Measurements from ENCODE around the gene RBM33.

Gene RBM33

GRCh38 chr7:155662343-155663043 lies 18.0 kb downstream of the RBM33 start:
- Histone ChIP-seq H3K9me3 (ENCODE audit: control insufficient read depth, insufficient read depth, low read length) (no peaks in the 10 kb centered on the region), H3K36me3 (ENCODE audit: insufficient read depth, low read length) (peaks cover 3% of the 10 kb centered on the region; the same call in 1 of the 2 replicates), H3K4me1 (ENCODE audit: insufficient read depth, low read length) (peaks cover 3% of the 10 kb centered on the region; the same call in 1 of the 2 replicates), H3K9ac (ENCODE audit: low read depth, low read length) (no peak overlapping the region)

GRCh38 chr7:155663937-155664336 lies 19.5 kb downstream of the RBM33 start:
- Histone ChIP-seq H3K9me3 (ENCODE audit: control insufficient read depth, insufficient read depth, low read length) (no peaks in the 10 kb centered on the region), H3K36me3 (ENCODE audit: insufficient read depth, low read length) (peaks cover 3% of the 10 kb centered on the region; the same call in 1 of the 2 replicates), H3K9ac (ENCODE audit: low read depth, low read length) (no peak overlapping the region), H3K4me1 (ENCODE audit: insufficient read depth, low read length) (peaks cover 3% of the 10 kb centered on the region; the same call in 1 of the 2 replicates)

- Histone ChIP-seq H3K4me1 (ENCODE audit: insufficient read depth, low read length) (peaks cover 6% of the 10 kb centered on the region; the same call in 1 of the 2 replicates), H3K36me3 (ENCODE audit: insufficient read depth, low read length) (0 out of 2 replicates have a peak, but pooled peaks cover 2% of the 10 kb centered on the region), H3K9ac (ENCODE audit: low read depth, low read length) (no peak overlapping the region), H3K9me3 (ENCODE audit: control insufficient read depth, insufficient read depth, low read length) (no peaks in the 10 kb centered on the region)
Measured at GRCh38 chr7:155665079-155665956, 20.9 kb downstream of the RBM33 start.

- no peaks in the 10 kb centered on the region for H3K9me3 ChIP-seq (ENCODE audit: control insufficient read depth, insufficient read depth, low read length)
- 0 out of 2 replicates have a peak, but pooled peaks cover 5% of the 10 kb centered on the region for H3K4me1 ChIP-seq (ENCODE audit: insufficient read depth, low read length)
- no peaks in the 10 kb centered on the region for H3K36me3 ChIP-seq (ENCODE audit: insufficient read depth, low read length)
- H3K9ac ChIP-seq (ENCODE audit: low read depth, low read length) = no peak overlapping the region
Measured at GRCh38 chr7:155665957-155666287, 21.5 kb downstream of the RBM33 start.

GRCh38 chr7:155667241-155667829 lies 22.9 kb downstream of the RBM33 start:
- H3K9me3 ChIP-seq (ENCODE audit: control insufficient read depth, insufficient read depth, low read length) = no peaks in the 10 kb centered on the region
- H3K9ac ChIP-seq (ENCODE audit: low read depth, low read length) = no peak overlapping the region
- H3K4me1 ChIP-seq (ENCODE audit: insufficient read depth, low read length) = 0 out of 2 replicates have a peak, but pooled peaks cover 5% of the 10 kb centered on the region
- H3K36me3 ChIP-seq (ENCODE audit: insufficient read depth, low read length) = no peaks in the 10 kb centered on the region

- H3K9me3 ChIP-seq (ENCODE audit: control insufficient read depth, insufficient read depth, low read length) = no peaks in the 10 kb centered on the region
- H3K4me1 ChIP-seq (ENCODE audit: insufficient read depth, low read length) = 0 out of 2 replicates have a peak, but pooled peaks cover 5% of the 10 kb centered on the region
- no peaks in the 10 kb centered on the region; the same call in 1 of the 2 replicates for H3K36me3 ChIP-seq (ENCODE audit: insufficient read depth, low read length)
- H3K9ac ChIP-seq (ENCODE audit: low read depth, low read length) = no peak overlapping the region
Measured at GRCh38 chr7:155669717-155670505, 25.4 kb downstream of the RBM33 start.

- 0 out of 2 replicates have a peak, but pooled peaks cover 5% of the 10 kb centered on the region for H3K4me1 ChIP-seq (ENCODE audit: insufficient read depth, low read length)
- H3K9me3 ChIP-seq (ENCODE audit: control insufficient read depth, insufficient read depth, low read length) = no peaks in the 10 kb centered on the region
- H3K36me3 ChIP-seq (ENCODE audit: insufficient read depth, low read length) = no peaks in the 10 kb centered on the region; the same call in 1 of the 2 replicates
- H3K9ac ChIP-seq (ENCODE audit: low read depth, low read length) = no peak overlapping the region
Measured at GRCh38 chr7:155670521-155670920, 26.1 kb downstream of the RBM33 start.

GRCh38 chr7:155674556-155674955 lies 30.1 kb downstream of the RBM33 start:
- H3K9me3 ChIP-seq (ENCODE audit: control insufficient read depth, insufficient read depth, low read length) = no peaks in the 10 kb centered on the region

GRCh38 chr7:155676052-155676451 lies 31.6 kb downstream of the RBM33 start:
- Histone ChIP-seq H3K9ac (ENCODE audit: low read depth, low read length) (no peak overlapping the region), H3K9me3 (ENCODE audit: control insufficient read depth, insufficient read depth, low read length) (no peaks in the 10 kb centered on the region), H3K36me3 (ENCODE audit: insufficient read depth, low read length) (peaks cover 6% of the 10 kb centered on the region; the same call in 1 of the 2 replicates), H3K4me1 (ENCODE audit: insufficient read depth, low read length) (no peaks in the 10 kb centered on the region)

More at GRCh38 chr7:155674556-155674955, 30.1 kb downstream of the RBM33 start:
- H3K4me1 ChIP-seq (ENCODE audit: insufficient read depth, low read length) = 0 out of 2 replicates have a peak, but pooled peaks cover 2% of the 10 kb centered on the region
- H3K9ac ChIP-seq (ENCODE audit: low read depth, low read length) = no peak overlapping the region
- no peaks in the 10 kb centered on the region; the same call in 1 of the 2 replicates for H3K36me3 ChIP-seq (ENCODE audit: insufficient read depth, low read length)

- no peaks in the 10 kb centered on the region for H3K4me1 ChIP-seq (ENCODE audit: insufficient read depth, low read length)
- peaks cover 7% of the 10 kb centered on the region; the same call in 1 of the 2 replicates for H3K36me3 ChIP-seq (ENCODE audit: insufficient read depth, low read length)
Measured at GRCh38 chr7:155677688-155678087, 33.2 kb downstream of the RBM33 start.

GRCh38 chr7:155680124-155680523 lies 35.7 kb downstream of the RBM33 start:
- peaks cover 7% of the 10 kb centered on the region; the same call in 1 of the 2 replicates for H3K36me3 ChIP-seq (ENCODE audit: insufficient read depth, low read length)

More at GRCh38 chr7:155677688-155678087, 33.2 kb downstream of the RBM33 start:
- no peak overlapping the region for H3K9ac ChIP-seq (ENCODE audit: low read depth, low read length)
- no peaks in the 10 kb centered on the region for H3K9me3 ChIP-seq (ENCODE audit: control insufficient read depth, insufficient read depth, low read length)

GRCh38 chr7:155680864-155681263 lies 36.4 kb downstream of the RBM33 start:
- H3K9ac ChIP-seq (ENCODE audit: low read depth, low read length) = no peak overlapping the region
- H3K4me1 ChIP-seq (ENCODE audit: insufficient read depth, low read length) = 0 out of 2 replicates have a peak, but pooled peaks cover 5% of the 10 kb centered on the region
- no peaks in the 10 kb centered on the region for H3K9me3 ChIP-seq (ENCODE audit: control insufficient read depth, insufficient read depth, low read length)
- H3K36me3 ChIP-seq (ENCODE audit: insufficient read depth, low read length) = peaks cover 7% of the 10 kb centered on the region; the same call in 1 of the 2 replicates

More at GRCh38 chr7:155680124-155680523, 35.7 kb downstream of the RBM33 start:
- H3K9ac ChIP-seq (ENCODE audit: low read depth, low read length) = no peak overlapping the region
- 0 out of 2 replicates have a peak, but pooled peaks cover 5% of the 10 kb centered on the region for H3K4me1 ChIP-seq (ENCODE audit: insufficient read depth, low read length)
- H3K9me3 ChIP-seq (ENCODE audit: control insufficient read depth, insufficient read depth, low read length) = no peaks in the 10 kb centered on the region

- Histone ChIP-seq H3K9ac (ENCODE audit: low read depth, low read length) (no peak overlapping the region), H3K9me3 (ENCODE audit: control insufficient read depth, insufficient read depth, low read length) (no peaks in the 10 kb centered on the region), H3K4me1 (ENCODE audit: insufficient read depth, low read length) (0 out of 2 replicates have a peak, but pooled peaks cover 5% of the 10 kb centered on the region), H3K36me3 (ENCODE audit: insufficient read depth, low read length) (peaks cover 7% of the 10 kb centered on the region; the same call in 1 of the 2 replicates)
Measured at GRCh38 chr7:155681663-155682062, 37.2 kb downstream of the RBM33 start.

Data from ES-I3 (cell line).